CD4-positive, alpha-beta T cell treated with Interferon alpha-2 for 1 hour (primary cell): Measurements from ENCODE around the gene ACY1.
"Not testable (repeated sequence)": the region's sequence is repeated elsewhere in the genome, so short reads cannot be mapped to it uniquely, and the experiment has no call there.

Experiments used
- DNase-seq, 2 donors: peaks; one replicate each; pipeline ENCODE4 v3.0.0-alpha.2; 2020 to 2022

Gene ACY1

GRCh38 chr3:52030714-52031310, 47.5 kb downstream of the ACY1 start:
- no peak for DNase-seq

GRCh38 chr3:52031896-52032295, 48.6 kb downstream of the ACY1 start:
- no peak for DNase-seq

GRCh38 chr3:52032702-52033408, 49.5 kb downstream of the ACY1 start:
- DNase-seq = no peak

GRCh38 chr3:52033748-52034147, 50.4 kb downstream of the ACY1 start:
- DNase-seq = not testable (repeated sequence)

- no peak for DNase-seq
Measured at GRCh38 chr3:52034212-52034611, 50.9 kb downstream of the ACY1 start.

GRCh38 chr3:52034651-52035050, 51.3 kb downstream of the ACY1 start:
- no peak for DNase-seq

GRCh38 chr3:52036222-52036694, 52.9 kb downstream of the ACY1 start:
- no peak for DNase-seq

- DNase-seq = peak in 1 of 2 donors; percentile 48
Measured at GRCh38 chr3:52036829-52037228, 53.5 kb downstream of the ACY1 start.

- no peak for DNase-seq
Measured at GRCh38 chr3:52037291-52037690, 54.0 kb downstream of the ACY1 start.

GRCh38 chr3:52038227-52038626, 54.9 kb downstream of the ACY1 start:
- DNase-seq = no peak
